Caco-2 (cell line): Measurements from ENCODE around the gene KRTAP5-6. TPM values are rescaled to one million over a fixed set of nuclear protein-coding genes. Genes with fewer than 3 reads are reported as not detected.
A peak's percentile ranks its signal among the peaks of the same experiment; 100 is the strongest.

Experiments used
- BruUV-seq: library from RNA; stranded (reverse); fragments of 400-500 nt; replicated peaks from 2 replicates; lab custom pipeline; 2021; lab: Mats Ljungman, UMichigan
- CTCF ChIA-PET: fragments of 300-600 bp; sonication (Branson Sonifier 250); formaldehyde crosslinking; loops from one replicate; lab custom pipeline; 2022; ENCODE audit warnings: antibody characterized with exemption; lab: Charles Lee
- POLR2A ChIA-PET: fragments of 300-600 bp; sonication (Branson Sonifier 250); formaldehyde crosslinking; loops from one replicate; lab custom pipeline; 2022; ENCODE audit warnings: antibody characterized with exemption; lab: Charles Lee
- DNase-seq, 2 experiments: peaks; one replicate each; pipeline versions ENCODE4 v3.0.0 to v3.0.0-alpha.2; 2020 to 2022
- H3K27me3 ChIP-seq: replicated peaks from 2 replicates; pipeline ENCODE4 v1.6.0; 2011; ENCODE audit warnings: low read length; ENCODE audit not compliant: control insufficient read depth, insufficient read depth
- H3K36me3 ChIP-seq: 2 replicates; pipeline ENCODE4 v1.5.1; 2011; ENCODE audit warnings: low read length; ENCODE audit not compliant: control insufficient read depth, insufficient read depth
- H3K4me1 ChIP-seq: fragments of 250-450 bp; sonication (Bioruptor Pico); 2 replicates; pipeline ENCODE4 v1.5.1; 2020; ENCODE audit warnings: mild to moderate bottlenecking
- H3K4me3 ChIP-seq: 2 replicates; pipeline ENCODE4 v1.5.1; 2011; ENCODE audit warnings: low read depth, mild to moderate bottlenecking, control low read depth, low read length
- H3K9me3 ChIP-seq: fragments of 250-450 bp; sonication (Bioruptor Pico); 2 replicates; pipeline ENCODE4 v1.5.1; 2020; ENCODE audit warnings: mild to moderate bottlenecking, moderate library complexity
- H3K27ac Mint-ChIP-seq: one replicate; pipeline ENCODE4 v1.8.0; 2022; ENCODE audit warnings: mixed read lengths; ENCODE audit not compliant: unreplicated experiment
- H3K27me3 Mint-ChIP-seq: one replicate; pipeline ENCODE4 v1.8.0; 2022; ENCODE audit warnings: mixed read lengths; ENCODE audit not compliant: insufficient read depth, unreplicated experiment
- H3K36me3 Mint-ChIP-seq: one replicate; pipeline ENCODE4 v1.8.0; 2022; ENCODE audit warnings: mild to moderate bottlenecking, mixed read lengths; ENCODE audit not compliant: insufficient read depth, unreplicated experiment
- H3K4me1 Mint-ChIP-seq: one replicate; pipeline ENCODE4 v1.8.0; 2022; ENCODE audit warnings: low read depth, mixed read lengths; ENCODE audit not compliant: unreplicated experiment
- H3K4me3 Mint-ChIP-seq: one replicate; pipeline ENCODE4 v1.8.0; 2022; ENCODE audit warnings: mild to moderate bottlenecking, moderate library complexity, mixed read lengths; ENCODE audit not compliant: unreplicated experiment
- H3K9me3 Mint-ChIP-seq: one replicate; pipeline ENCODE4 v1.8.0; 2022; ENCODE audit warnings: mixed read lengths; ENCODE audit not compliant: unreplicated experiment
- intact Hi-C: fragments of 100-400 bp; cut with micrococcal nuclease; formaldehyde crosslinking; loops from one replicate; pipeline ENCODE4 v1.10.0; 2022; ENCODE audit not compliant: unreplicated experiment
- total RNA-seq: library from RNA; stranded (reverse); gene quantifications from 2 replicates; pipeline ENCODE4 v1.2.3, GENCODE V29; 2022
- TF ChIP-seq, protein P1 (sequence below), 2 experiments: fragments of 200-600 bp in 1 of 2; IDR thresholded peaks; 1 replicate in 1 of 2; 2 replicates in 1 of 2; pipeline versions ENCODE4 v1.5.1 to v1.8.0; 2011 to 2022; ENCODE audit warnings: antibody characterized with exemption in 1 of 2, control low read depth in 1 of 2, inconsistent platforms in 1 of 2, low read depth in 1 of 2, low read length in 1 of 2, mild to moderate bottlenecking in 1 of 2, moderate library complexity in 1 of 2; ENCODE audit not compliant: insufficient read depth in 1 of 2, severe bottlenecking in 1 of 2, unreplicated experiment in 1 of 2

KRTAP5-6 gene
- total RNA-seq, 1 experiment from 2014 or later, result not detected

- DNase-seq, result peak; percentile 74 to 91
- Mint-ChIP-seq H3K4me3 (no peak overlapping the region), H3K4me1 (peaks cover 17% of the 10 kb centered on the region), H3K36me3 (no peaks in the 10 kb centered on the region), H3K27ac (peak overlapping the region; percentile 42), H3K27me3 (no peaks in the 10 kb centered on the region), H3K9me3 (no peaks in the 10 kb centered on the region)
- Histone ChIP-seq H3K27me3 (no peaks in the 10 kb centered on the region), H3K36me3 (no peaks in the 10 kb centered on the region), H3K9me3 (no peaks in the 10 kb centered on the region), H3K4me1 (peaks cover 37% of the 10 kb centered on the region), H3K4me3 (no peak overlapping the region)
- BruUV-seq, result no TSS peak
- intact Hi-C loops, result loop anchor here (1.0 to 2.0 kb wide), 4 partner anchors 38 to 497 kb away; partner anchors contain the start of gene TNNT3
- POLR2A ChIA-PET, result interaction anchor here (0.8 kb wide), 1 partner anchor 178 kb away, joined by 3 read pairs; no protein-coding TSS in a partner anchor
- CTCF ChIA-PET, result interaction anchor here (0.5 to 5.5 kb wide), 49 partner anchors 13 to 506 kb away, joined by 3 to 188 read pairs (median 4); partner anchors contain the start of genes IGF2, MRPL23, SYT8 and TNNT3
- TF ChIP-seq, protein P1, sequence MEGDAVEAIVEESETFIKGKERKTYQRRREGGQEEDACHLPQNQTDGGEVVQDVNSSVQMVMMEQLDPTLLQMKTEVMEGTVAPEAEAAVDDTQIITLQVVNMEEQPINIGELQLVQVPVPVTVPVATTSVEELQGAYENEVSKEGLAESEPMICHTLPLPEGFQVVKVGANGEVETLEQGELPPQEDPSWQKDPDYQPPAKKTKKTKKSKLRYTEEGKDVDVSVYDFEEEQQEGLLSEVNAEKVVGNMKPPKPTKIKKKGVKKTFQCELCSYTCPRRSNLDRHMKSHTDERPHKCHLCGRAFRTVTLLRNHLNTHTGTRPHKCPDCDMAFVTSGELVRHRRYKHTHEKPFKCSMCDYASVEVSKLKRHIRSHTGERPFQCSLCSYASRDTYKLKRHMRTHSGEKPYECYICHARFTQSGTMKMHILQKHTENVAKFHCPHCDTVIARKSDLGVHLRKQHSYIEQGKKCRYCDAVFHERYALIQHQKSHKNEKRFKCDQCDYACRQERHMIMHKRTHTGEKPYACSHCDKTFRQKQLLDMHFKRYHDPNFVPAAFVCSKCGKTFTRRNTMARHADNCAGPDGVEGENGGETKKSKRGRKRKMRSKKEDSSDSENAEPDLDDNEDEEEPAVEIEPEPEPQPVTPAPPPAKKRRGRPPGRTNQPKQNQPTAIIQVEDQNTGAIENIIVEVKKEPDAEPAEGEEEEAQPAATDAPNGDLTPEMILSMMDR (IDR thresholded peaks at IDR 0.05; ENCODE audit: insufficient read depth in 1 of 2, low read depth in 1 of 2, low read length in 1 of 2, severe bottlenecking in 1 of 2, unreplicated experiment in 1 of 2), result peak; percentile 93 to 97
Observed at GRCh38 chr11:1652771-1653540, 44.0 kb upstream of the KRTAP5-6 start.

DNA sequence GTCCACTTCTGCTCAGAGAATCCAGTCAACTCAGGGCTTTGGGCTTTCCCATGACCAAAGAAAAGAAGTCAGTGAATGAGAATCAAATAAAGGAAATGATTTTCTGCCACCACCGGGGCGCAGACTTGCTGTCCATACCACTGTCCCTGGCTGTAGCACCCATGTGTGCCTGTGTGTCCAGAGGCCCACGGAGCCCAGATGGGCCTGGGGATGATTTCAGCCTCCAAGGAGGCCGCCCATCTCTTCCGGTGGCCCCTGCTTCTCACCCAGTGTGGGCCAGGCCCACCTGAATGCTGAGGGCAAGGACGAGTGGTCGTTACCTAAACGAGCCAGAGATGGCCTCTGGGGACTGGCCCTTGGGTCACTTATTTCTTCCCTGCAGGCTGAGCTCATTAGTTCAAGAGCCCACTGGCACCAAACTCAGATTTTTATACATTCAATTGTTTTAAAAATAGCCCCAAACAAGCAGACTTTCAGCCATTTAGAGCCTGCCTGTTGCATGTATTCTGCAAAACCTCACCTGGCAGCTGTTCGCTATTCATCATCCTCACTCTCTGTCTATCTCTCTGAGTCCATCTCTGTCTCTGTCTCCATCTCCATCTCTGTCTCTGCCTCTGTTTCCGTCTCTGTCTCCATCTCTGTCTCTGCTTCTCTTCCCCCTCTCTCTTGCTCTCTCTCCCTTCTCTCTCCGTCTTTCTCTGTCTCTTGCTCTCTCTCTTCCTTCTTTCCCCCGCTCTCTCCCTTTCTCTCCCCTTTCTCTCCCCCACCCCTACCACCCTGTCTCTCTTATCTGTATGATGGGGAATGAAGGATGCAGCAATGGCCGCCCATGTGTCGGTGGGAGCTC lies 43.2 kb upstream of the KRTAP5-6 start:
- BruUV-seq, result no TSS peak
- Mint-ChIP-seq H3K27ac (peak overlapping the region; percentile 55), H3K27me3 (no peaks in the 10 kb centered on the region), H3K36me3 (no peaks in the 10 kb centered on the region), H3K9me3 (no peaks in the 10 kb centered on the region), H3K4me1 (peaks cover 21% of the 10 kb centered on the region), H3K4me3 (no peak overlapping the region)
- TF ChIP-seq, protein P1 (IDR thresholded peaks at IDR 0.05; ENCODE audit: insufficient read depth in 1 of 2, low read depth in 1 of 2, low read length in 1 of 2, severe bottlenecking in 1 of 2, unreplicated experiment in 1 of 2), result peak in 1 of 2 experiments; percentile 17
- POLR2A ChIA-PET, result no interaction called here
- no peak overlapping the region for H3K4me3 ChIP-seq
- H3K9me3 ChIP-seq, result no peaks in the 10 kb centered on the region
- H3K4me1 ChIP-seq, result peaks cover 37% of the 10 kb centered on the region
- no peaks in the 10 kb centered on the region for H3K36me3 ChIP-seq
- H3K27me3 ChIP-seq, result no peaks in the 10 kb centered on the region
- intact Hi-C loops, result loop anchor here (1.0 to 2.0 kb wide), 4 partner anchors 38 to 497 kb away; partner anchors contain the start of gene TNNT3
- CTCF ChIA-PET, result interaction anchor here (0.6 to 5.5 kb wide), 22 partner anchors 7 to 502 kb away, joined by 3 to 188 read pairs (median 6); partner anchors contain the start of genes IGF2 and SYT8
- peak; percentile 38 to 46 for DNase-seq
